ENCODE measurements around the gene NDUFC1.
"Not testable (repeated sequence)": the region's sequence is repeated elsewhere in the genome, so short reads cannot be mapped to it uniquely, and the experiment has no call there.

Gene NDUFC1

GRCh38 chr4:139295942-139296299 lies 6.4 kb downstream of the NDUFC1 start:
- DNase-seq = no peak

GRCh38 chr4:139295206-139295941 lies 6.9 kb downstream of the NDUFC1 start:
- peak; percentile 98 to 99 for DNase-seq

- no peak for DNase-seq
These were observed 16.0 kb downstream of the NDUFC1 start for GRCh38 chr4:139286186-139286698.

- DNase-seq = no peak
These were observed 19.6 kb downstream of the NDUFC1 start for GRCh38 chr4:139282721-139283075.

GRCh38 chr4:139282065-139282720 lies 20.1 kb downstream of the NDUFC1 start:
- no peak for DNase-seq

GRCh38 chr4:139279760-139280620 lies 22.3 kb downstream of the NDUFC1 start, which contains the start of gene MGARP:
MGARP (minus strand) TSS chr4:139280225; CDS start chr4:139280158, 67 bp downstream.
- peak; percentile 22 to 43 for DNase-seq

- DNase-seq = peak in 1 of 2 experiments; percentile 11
These were observed 23.1 kb downstream of the NDUFC1 start for GRCh38 chr4:139278912-139279759.

- no peak for DNase-seq
These were observed 23.8 kb downstream of the NDUFC1 start for GRCh38 chr4:139278485-139278884.

GRCh38 chr4:139275281-139275735 lies 27.0 kb downstream of the NDUFC1 start:
- no peak for DNase-seq

GRCh38 chr4:139274790-139275189 lies 27.5 kb downstream of the NDUFC1 start:
- DNase-seq = no peak

GRCh38 chr4:139273835-139274234 lies 28.4 kb downstream of the NDUFC1 start:
- no peak for DNase-seq

- DNase-seq = no peak
These were observed 35.0 kb downstream of the NDUFC1 start for GRCh38 chr4:139267301-139267700.

GRCh38 chr4:139266583-139267257 lies 35.6 kb downstream of the NDUFC1 start:
- DNase-seq = peak; percentile 85 to 90

GRCh38 chr4:139266208-139266582 lies 36.1 kb downstream of the NDUFC1 start:
- no peak for DNase-seq

GRCh38 chr4:139265654-139266053 lies 36.6 kb downstream of the NDUFC1 start:
- DNase-seq = no peak

- no peak for DNase-seq
These were observed 45.9 kb downstream of the NDUFC1 start for GRCh38 chr4:139256349-139256748.

- DNase-seq = not testable (repeated sequence)
These were observed 46.7 kb downstream of the NDUFC1 start for GRCh38 chr4:139255581-139255980.

GRCh38 chr4:139253713-139254112 lies 48.6 kb downstream of the NDUFC1 start:
- no peak for DNase-seq

GRCh38 chr4:139253046-139253445 lies 49.2 kb downstream of the NDUFC1 start:
- no peak for DNase-seq

GRCh38 chr4:139247700-139248238 lies 54.5 kb downstream of the NDUFC1 start:
- no peak for DNase-seq

- DNase-seq = no peak
These were observed 55.0 kb downstream of the NDUFC1 start for GRCh38 chr4:139247241-139247640.
